ENCODE data around the gene ARIH1.
A peak's percentile ranks its signal among the peaks of the same experiment; 100 is the strongest.
"Not testable (repeated sequence)": the region's sequence is repeated elsewhere in the genome, so short reads cannot be mapped to it uniquely, and the experiment has no call there.

ARIH1 gene

GRCh38 chr15:72473614-72474465 lies at the start of gene ARIH1:
Gene ARIH1, plus strand, starts transcription at chr15:72474330. Its CDS starts 310 bp downstream, at chr15:72474640.
- DNase-seq, result peak; percentile 97

GRCh38 chr15:72426753-72427152 lies 47.4 kb upstream of the ARIH1 start:
- no peak for DNase-seq

- no peak for DNase-seq
Measured at GRCh38 chr15:72437650-72438316, 36.3 kb upstream of the ARIH1 start.

- DNase-seq, result not testable (repeated sequence)
Measured at GRCh38 chr15:72442848-72443247, 31.3 kb upstream of the ARIH1 start.

- DNase-seq, result peak; percentile 25
Measured at GRCh38 chr15:72445426-72445825, 28.7 kb upstream of the ARIH1 start.

- no peak for DNase-seq
Measured at GRCh38 chr15:72450805-72451204, 23.3 kb upstream of the ARIH1 start.

GRCh38 chr15:72451224-72451623 lies 22.9 kb upstream of the ARIH1 start:
- no peak for DNase-seq

GRCh38 chr15:72456684-72457083 lies 17.4 kb upstream of the ARIH1 start:
- DNase-seq, result no peak

- DNase-seq, result no peak
Measured at GRCh38 chr15:72460402-72460801, 13.7 kb upstream of the ARIH1 start.

- no peak for DNase-seq
Measured at GRCh38 chr15:72463702-72464101, 10.4 kb upstream of the ARIH1 start.

GRCh38 chr15:72464251-72464650 lies 9.9 kb upstream of the ARIH1 start:
- no peak for DNase-seq

GRCh38 chr15:72468103-72468502 lies 6.0 kb upstream of the ARIH1 start:
- no peak for DNase-seq

- peak; percentile 18 for DNase-seq
Measured at GRCh38 chr15:72472992-72473610, 1.0 kb upstream of the ARIH1 start.

GRCh38 chr15:72474466-72474911 lies 359 bp downstream of the ARIH1 start:
- DNase-seq, result peak; percentile 47

GRCh38 chr15:72474912-72475628 lies 940 bp downstream of the ARIH1 start:
- DNase-seq, result peak; percentile 92

- DNase-seq, result no peak
Measured at GRCh38 chr15:72475674-72476073, 1.5 kb downstream of the ARIH1 start.

- not testable (repeated sequence) for DNase-seq
Measured at GRCh38 chr15:72476330-72476729, 2.2 kb downstream of the ARIH1 start.

- DNase-seq, result no peak
Measured at GRCh38 chr15:72481015-72481659, 7.0 kb downstream of the ARIH1 start.

GRCh38 chr15:72482275-72482674 lies 8.1 kb downstream of the ARIH1 start:
- DNase-seq, result peak; percentile 15

GRCh38 chr15:72483279-72483678 lies 9.1 kb downstream of the ARIH1 start:
- DNase-seq, result no peak

GRCh38 chr15:72486144-72486543 lies 12.0 kb downstream of the ARIH1 start:
- no peak for DNase-seq

- no peak for DNase-seq
Measured at GRCh38 chr15:72487070-72487797, 13.1 kb downstream of the ARIH1 start.
